CD1c-positive myeloid dendritic cell (primary cell): ENCODE measurements around the gene ANKLE2.

ENCODE experiments used
- DNase-seq: peaks from one replicate; pipeline ENCODE4 v3.0.0-alpha.2; 2016; ENCODE audit errors: extremely low spot score

The ANKLE2 gene

DNA sequence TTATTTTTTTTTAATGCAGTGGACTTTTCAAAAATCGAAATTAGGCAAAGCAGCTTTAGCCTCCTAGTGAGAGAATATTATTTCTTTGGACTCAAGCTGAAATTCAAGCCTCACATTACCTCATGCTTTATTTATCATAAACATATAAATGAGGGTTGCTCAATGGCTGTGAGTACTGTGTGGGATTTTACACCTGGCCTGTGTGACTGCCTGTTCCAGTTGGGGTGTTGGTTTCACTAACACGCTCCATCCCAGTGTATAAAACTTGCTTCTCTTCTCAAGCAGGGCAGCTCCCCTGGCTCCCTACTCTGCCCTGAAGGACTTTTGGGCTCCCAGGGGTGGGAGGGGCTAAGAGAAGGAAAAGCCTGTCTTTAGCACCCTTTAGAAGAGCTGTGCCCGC is 15.0 kb downstream of the ANKLE2 start:
- no peak for DNase-seq

DNA sequence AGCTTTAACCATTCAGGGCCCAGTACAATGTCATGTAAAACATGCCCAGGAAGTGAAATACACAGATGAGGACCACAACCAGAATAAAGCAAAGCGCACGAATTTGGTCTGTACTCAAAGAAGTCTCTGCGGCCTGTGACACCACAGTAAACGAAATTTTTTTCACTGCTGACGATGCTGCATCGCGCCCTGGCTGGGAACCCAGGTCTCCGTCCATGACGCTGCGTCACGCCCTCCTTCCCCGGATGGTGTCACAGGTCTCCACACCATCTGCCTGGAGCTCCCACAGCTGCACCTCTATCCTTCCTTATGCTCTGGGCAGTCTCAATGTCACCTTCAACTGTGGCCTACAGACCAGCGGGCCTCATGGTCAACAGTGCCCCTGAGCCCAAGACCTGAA is 17.8 kb downstream of the ANKLE2 start:
- DNase-seq = no peak

DNA sequence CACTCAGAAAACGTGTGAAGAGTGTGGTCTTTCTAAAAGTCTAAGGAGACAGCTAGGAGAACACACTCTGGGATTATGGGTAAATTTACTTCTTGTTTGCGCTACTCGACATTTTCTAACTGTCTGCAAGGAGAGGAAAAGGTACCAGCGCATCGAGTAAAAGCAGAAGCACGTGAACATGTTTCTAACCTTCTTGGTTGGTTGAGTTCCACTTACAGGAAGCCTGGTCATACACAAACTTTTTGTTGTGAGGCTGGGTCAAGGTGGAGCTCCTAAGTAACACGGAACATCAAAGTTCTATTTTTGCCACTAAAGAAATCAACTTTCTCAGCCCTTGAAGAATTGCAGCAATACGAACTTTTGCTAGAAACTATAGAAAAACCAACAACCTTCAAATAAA is 20.0 kb downstream of the ANKLE2 start:
- no peak for DNase-seq

DNA sequence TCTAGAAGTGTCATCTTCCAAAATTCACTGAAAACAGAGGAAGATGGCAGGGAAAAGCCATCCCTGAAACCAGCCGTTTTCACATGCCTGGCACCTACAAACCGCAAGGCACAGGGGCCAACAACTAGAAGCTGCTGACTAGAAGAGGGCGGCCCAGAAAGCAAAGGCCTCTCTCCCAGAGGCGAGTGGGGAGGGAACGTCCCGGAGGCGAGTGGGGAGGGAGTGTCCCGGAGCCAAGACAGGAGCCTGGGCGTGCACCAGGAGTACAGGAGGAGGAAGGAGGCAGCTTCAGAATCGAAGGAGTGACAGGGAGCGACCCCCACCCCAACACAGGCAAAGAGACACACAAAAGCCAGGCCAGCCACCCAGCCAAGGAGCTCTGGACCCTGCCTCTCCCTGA is 21.0 kb downstream of the ANKLE2 start:
- no peak for DNase-seq

DNA sequence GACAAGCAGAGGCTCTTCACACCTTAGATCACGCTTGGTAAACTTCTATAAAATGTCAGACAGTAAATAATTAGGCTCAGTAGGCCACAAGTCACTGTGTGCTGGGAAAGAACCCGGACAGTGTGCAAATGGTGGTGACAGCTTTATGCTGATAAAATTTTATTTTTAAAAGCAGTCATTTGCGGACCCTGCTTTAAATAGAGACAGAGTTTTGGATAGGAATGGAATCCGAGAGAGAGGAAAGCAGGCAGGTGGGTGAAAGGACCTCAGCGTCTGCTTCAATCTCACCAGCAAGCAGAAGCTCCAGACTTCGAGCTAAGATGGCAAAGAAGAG is 21.4 kb downstream of the ANKLE2 start:
- no peak for DNase-seq

DNA sequence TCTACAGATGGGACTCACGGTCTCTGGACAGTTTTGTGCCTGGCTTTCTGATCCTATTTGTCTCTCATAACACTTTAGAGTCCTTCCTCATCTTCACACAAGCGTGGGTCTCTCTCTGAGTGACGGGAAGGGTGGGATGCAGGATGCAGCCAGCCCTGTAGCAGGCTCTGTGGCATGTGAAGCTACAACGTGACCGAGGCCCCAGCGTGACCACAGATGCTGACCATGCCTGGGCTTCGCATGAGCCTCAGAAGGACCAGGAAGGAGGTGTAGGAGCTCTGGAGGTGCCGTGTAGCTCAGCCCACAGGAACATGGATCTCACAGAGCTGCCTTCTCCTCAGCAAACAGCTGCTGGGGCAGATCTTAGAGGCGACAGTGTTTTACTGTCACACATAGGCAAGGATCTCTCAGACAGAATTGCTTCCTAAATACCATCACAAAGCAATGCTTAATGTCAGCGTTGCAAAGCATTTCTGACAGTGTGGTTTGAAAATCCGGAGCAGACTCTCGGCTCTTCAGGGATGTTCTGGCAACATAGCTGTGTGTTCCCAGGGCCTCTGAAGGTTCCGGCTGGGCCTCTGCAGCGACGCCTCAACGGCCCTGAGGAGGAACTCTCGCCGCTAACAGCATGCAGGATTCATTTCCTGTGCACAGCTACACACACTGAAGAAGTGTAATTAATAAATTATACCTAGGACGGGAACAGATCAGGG is 21.9 kb downstream of the ANKLE2 start:
- no peak for DNase-seq

DNA sequence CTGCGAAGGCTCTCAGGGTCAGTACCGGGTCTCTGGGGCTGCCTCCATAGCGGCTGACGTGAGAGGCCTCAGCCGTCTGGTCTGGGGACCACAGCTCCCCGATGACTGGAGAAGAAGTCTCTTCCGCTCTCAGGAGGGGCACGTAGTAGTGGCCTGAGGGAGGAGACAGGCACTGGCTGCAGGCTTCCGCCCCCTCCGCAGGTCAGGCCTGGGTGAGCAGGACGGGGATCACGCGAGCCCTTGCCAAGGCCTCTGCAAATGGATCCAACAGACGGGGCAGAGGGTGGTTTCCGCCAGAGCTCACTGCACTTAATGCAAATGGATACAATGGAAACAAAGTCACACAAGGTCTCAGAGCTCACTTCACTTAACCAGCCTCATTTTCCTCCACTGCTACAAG is 24.7 kb downstream of the ANKLE2 start:
- DNase-seq = no peak

DNA sequence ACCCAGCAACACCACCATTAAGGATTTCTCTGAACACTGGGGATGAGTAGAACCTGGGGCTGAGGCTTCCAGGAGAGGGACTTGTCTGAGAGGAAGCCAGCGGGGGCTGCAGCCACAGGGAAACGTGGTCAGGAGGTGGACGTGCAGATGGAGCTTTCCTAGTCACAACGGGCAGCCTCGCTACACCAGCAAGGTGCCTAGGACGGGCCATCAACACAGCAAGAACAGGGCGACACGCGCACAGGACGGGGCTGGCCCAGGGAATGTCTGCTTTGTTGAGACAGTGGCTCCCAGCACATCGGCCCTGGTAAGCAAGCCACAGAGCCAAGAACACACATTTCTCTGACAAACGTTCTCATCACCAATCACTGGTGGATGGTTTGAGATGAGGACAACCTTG is 25.3 kb downstream of the ANKLE2 start:
- DNase-seq = no peak

DNA sequence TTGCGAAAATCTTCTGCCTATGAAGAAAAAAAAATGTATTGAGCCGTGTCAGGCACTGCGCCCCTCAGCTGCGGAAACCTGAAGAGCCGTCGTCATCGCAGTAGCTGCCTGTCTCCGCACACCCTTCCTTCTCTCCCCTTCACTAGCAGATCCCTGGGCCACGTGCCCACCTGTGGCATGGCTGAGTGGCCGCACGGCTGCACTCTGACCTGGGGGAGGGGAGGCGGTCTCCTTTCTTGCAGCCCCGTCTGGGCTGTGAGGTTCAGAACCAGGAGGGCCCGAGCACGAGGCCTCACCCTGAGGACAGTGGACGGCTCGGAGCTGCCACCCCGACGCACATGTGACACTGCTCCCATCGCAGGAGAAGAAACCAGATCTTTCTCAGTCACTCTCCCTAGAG is 26.1 kb downstream of the ANKLE2 start:
- no peak for DNase-seq

DNA sequence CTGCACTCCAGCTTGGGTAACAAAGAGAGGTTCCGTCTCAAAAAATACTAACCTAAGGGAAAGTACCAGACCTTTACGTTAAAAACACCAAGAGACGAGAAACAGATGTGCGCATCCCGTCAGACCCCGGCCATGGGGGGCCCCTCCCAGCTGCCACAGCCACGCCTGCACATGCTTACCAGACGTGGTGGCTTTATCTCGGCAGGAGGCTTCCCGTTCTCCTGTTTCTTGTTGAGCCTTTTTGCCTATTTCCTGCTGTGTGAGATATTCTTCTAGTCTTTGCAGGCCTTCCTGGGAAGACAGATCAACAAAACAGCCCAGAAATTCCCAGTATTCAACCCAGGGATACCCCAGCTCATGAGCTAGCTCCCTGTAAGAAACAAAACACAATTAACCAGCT is 27.4 kb downstream of the ANKLE2 start:
- no peak for DNase-seq

DNA sequence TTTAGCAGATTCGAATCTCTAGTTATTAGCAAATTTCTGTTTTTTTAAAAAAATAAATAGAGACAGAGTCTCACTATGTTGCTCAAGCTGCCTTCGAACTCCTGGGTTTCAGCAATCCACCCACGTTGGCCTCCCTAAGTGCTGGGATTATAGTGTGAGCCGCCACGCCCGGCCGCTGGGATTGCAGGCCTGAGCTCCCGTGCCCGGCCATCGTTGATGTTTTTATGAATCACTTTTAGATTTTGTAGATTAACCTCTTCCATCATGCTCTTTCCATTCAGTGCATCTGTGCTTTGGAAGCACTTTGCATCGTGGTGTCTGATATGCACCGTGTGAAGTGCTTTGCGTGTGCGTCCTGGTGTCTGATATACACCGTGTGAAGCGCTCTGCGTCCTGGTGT is 30.1 kb downstream of the ANKLE2 start:
- no peak for DNase-seq

DNA sequence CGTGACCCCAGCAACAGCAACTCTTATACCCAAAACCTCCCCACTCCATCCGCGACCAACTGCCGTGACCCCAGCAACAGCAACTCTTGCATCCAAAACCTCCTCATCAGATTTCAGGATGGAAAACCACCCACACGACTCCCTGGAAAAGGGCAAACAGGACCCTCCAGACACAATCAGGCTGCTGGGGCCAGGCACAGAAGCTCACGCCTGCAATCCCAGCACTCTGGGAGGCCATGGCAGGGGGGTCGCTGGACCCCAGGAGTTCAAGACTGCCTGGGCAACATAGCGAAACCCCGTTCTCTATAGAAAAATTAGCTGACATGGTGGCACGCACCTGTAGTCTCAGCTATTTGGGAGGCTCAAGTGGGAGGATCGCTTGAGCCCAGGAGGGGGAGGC is 31.3 kb downstream of the ANKLE2 start:
- no peak for DNase-seq

DNA sequence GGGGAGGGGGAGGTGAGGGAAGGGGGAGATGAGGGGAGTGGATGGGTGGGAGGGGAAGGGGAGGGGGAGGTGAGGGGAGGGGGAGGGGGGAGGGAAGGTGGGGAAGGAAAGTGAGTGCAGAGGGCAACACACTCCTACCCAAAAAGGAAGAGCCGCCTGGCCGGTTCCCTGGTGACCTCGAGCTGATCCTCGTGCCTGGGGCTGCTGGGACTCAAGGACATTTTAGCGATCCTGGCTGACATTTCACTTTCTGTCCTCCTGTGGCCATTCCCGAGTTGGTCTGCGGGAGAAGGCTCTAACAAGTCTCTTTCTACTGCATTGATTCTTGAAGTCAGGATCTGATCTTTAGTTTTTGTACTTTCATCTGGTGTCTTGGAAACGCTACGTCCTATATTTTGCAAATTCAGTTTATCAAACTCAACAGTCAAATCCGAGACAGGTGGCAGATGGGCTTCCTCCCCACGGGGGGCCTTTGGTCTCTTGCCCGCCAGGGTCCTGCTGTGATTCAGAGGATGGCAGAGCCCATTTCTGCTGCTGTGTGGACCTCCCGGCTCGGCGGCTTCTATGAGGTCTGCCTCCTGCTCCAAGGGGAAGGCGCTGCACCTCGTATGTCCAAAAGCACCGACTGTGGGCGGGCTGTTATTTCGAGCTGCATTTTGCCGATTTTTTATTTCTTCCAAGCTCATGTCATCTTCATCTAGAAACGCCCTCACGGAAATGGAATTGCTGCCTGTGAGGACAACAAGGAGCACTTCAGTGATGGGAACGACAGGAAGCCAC is 31.9 kb downstream of the ANKLE2 start:
- DNase-seq = peak; percentile 6

DNA sequence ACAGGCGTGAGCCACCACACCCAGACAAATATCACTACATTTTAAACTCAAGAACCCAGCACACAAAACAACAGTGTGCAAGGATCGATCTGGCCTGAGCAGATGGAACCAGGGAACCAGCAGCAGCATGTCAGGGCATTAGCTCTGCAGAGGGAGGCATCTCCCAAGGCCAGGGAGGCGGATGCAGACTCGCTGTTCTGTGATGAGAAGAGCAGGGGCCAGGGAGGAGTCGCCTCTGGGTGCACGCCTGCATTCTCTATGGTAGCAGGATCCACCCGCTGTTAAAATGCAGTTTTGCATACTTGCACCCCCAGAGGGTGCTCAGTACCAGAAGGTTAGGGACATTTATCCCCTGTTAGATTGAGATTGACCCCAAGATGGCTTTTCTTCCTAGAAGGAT is 33.1 kb downstream of the ANKLE2 start:
- no peak for DNase-seq

DNA sequence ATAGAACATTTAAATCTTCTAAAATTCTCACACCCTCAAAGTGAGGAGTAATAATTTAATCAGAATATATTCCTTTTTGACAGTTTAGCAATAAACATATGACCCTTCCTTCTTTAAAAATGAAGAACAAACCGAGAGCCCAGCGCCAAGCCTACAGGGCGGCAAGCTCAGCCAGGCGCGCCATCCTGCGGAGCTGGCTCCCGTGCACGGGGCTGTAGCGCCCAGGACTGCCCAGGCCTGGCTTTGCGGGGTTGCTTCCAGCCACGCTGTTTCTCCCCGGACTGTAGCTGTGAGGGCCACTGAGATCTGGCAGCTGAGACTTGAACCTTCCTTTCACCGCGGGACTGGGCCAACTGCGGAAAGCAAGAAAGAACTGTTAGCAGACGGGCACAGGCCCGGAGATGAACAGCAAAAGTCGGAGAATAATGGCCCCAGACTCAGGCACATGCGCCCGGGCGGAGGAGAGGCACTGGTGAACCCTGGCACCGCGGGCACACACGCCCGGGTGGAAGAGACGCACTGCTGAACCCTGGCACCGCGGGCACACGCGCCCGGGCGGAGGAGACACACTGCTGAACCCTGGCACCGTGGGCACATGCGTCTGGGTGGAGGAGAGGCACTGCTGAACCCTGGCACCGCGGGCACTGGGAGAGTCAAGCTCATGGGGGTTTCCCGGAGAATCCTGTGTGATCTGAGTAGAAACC is 34.4 kb downstream of the ANKLE2 start:
- DNase-seq = no peak

DNA sequence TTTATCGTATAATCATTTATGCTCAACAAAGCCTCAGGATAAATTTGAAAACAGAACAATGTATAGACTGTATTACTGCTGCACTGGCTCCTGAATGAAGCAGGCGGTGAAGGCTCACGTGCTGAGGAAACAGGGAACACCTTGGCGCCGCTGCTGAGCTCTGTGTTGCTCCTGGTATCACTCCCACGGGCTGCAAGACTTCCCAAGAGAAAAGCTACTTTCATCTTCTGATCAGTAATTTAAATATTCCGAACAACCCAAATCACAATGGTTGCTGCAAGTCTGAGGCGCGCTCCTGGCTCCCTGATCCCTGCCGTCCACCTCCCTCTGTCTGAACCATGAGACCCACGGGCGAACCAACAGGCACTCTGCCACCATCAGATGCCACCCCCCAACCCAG is 35.2 kb downstream of the ANKLE2 start:
- no peak for DNase-seq

DNA sequence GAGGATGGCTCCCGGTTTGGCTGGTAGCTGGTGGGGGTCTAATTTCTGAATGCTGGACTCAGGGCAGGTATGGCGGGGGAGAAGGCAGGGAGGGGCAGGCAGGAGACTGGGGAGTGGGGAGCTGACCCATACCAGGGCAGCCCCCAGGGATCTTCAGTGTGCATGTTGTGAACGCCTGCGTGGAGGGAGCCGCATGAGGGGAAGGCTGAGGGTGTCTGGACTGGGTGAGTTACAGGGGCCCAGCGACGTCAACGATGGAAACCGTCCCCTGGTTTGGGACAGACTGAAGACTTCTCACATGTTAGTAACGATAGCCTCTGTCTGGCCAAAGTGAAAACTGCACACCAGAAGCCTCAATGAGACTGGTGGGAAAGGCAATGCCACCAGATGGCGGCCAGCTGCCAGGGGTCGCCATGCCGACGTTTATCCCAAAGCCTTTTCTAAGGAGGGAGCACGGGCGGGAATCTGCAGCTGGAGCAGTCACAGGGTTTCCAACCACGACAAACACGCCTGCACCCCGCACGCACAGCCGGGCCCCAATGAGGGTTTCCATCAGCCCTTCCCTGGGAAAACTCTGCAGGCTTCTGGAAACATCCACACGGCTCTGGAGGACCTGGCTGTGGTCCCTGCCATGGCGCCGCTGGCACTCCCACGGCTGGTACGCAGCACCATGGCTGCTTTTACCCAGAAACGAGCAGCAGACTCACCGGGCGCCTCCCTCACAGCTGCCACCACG is 37.0 kb downstream of the ANKLE2 start:
- DNase-seq = no peak

DNA sequence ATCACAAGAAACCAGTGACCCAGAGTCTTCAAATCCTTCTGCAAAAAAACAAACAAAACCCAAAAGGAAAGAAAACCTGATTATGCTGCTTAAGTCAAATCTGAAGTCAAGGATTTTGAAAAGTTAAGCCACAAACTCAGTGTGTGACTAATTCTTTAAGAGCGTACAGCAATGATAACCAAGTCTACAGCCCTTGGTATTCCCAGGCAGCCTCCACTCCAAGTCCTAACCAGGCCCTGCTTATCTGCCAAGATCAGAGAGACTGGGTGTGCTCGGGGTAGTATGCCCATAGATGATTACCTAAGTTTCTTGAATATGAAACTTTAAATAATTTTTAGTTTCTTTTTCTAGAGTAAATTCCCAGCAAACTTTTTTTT is 37.9 kb downstream of the ANKLE2 start:
- DNase-seq = no peak

DNA sequence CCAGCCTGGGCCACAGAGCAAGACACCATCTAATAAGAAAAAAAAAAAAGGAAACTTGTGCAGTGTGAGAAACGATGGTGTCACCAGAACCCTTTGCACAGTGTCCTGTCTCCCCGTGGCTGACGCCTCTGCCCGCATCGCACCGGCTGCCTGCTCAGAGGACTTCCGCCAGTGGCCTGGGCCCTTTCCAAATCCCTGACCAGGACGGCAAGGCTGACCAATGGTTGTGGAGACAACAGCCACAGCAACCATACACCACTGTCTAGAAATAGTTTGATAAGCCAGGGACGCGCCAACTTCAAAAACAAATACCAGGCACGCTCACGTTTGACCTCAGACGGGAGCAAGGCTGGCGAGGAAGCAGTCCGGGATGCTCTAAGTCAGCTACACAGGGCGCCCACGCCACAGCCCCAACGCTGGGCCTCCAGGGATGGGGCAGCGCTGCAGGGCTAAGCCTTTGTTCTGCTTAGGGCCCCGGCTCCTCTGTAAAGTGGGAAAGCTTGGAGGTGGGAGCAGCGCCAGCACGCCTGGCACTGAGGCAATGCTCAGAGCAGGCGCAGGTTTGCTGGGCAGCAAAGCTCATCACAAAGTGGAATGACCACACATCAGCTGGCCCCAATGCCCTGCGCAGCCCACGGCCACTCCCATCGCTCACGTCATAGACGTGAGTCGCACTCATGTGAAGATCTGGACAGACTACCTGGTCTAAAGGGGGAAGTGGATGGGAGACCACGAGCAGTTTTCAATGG is 38.4 kb downstream of the ANKLE2 start:
- peak; percentile 14 for DNase-seq

DNA sequence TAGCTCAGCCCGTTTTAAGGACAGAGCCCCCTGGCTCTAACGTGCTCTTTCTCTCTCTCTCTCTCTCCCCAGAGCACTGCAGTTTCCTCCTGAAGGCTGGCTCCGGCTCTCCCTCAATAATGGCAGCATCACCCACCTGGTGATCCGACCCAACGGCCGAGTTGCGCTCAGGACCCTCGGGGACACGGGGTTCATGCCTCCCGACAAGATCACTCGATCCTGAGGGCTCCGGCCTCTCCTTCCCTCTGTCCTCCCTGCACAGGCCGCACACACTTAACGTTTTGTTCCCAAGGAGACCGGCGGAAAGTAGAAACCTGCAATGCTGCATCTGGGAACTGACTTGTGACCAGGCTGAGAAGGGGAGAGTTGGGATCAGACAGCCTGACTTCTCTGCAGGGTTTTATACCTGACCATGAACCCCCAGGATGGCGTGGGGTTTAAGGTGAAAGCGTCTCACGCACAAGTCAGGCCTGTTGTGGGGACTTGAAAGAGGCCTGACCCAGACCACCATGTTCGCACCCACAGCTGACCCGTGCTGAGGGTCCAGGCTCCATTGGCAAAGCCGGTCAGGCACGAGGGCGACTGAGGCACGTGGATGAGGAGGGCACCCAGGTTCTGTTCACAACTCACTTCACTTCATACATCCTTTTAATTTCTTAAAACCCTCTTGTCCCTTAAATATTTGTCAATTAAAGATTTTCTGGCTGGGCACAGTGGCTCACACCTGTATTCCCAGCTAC is 40.9 kb downstream of the ANKLE2 start:
- no peak for DNase-seq

DNA sequence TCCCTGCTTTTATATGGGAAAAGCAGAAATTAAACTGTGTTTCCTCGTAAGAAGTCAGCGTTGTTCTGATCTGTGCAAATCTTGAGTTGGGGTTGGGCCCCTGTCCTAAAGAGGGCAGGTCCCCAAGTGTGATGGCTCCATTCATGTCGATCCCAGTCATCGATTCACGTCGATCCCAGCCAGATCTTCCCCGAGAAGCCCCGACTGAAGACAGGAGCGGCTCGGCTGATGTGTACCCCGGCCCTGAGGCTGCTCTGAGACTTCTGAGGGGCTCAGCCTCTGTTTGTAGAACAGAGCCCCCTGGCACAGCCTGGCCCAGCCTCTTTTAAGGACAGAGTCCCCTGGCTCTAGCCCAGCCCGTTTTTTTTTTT is 41.7 kb downstream of the ANKLE2 start:
- DNase-seq = no peak
